Measurements from ENCODE around the gene FKBP11.

DNA sequence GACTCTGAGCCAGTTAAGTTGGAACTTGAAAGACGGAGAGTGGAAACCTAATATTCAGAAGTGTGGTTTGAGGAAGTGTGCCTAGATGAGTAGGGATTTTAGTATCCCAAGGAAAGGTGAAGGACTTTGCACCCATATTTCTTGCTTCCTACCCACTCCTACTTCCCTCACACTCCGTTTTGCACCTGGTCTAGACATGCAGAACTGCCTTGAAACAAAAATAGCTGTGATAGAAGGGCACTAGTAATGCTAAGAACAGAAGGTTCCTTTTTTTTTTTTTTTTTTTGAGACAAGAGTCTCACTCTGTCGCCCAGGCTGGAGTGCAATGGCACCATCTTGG lies 32.7 kb upstream of the FKBP11 start:
- TF ChIP-seq POLR2A (IDR thresholded peaks at IDR 0.05; ENCODE audit: low read length), result no peak
- no peak for TF ChIP-seq GATA1 (IDR thresholded peaks at IDR 0.05; ENCODE audit: low read depth, low read length)
